GM12875 (cell line): ENCODE measurements around the gene DYNLL1.
"Not testable (repeated sequence)": the region's sequence is repeated elsewhere in the genome, so short reads cannot be mapped to it uniquely, and the experiment has no call there.

ENCODE experiments used
- H3K4me3 ChIP-seq: one replicate; pipeline ENCODE4 v1.5.1; 2011; ENCODE audit warnings: low read depth, low read length, control low read depth
- CTCF ChIP-seq: IDR thresholded peaks from 2 replicates; pipeline ENCODE4 v1.5.1; 2011; ENCODE audit warnings: low read depth, mild to moderate bottlenecking, control low read depth, inconsistent platforms, low read length, moderate library complexity, borderline replicate concordance; ENCODE audit not compliant: insufficient read depth

DYNLL1 gene

GRCh38 chr12:120475643-120476042 lies 20.3 kb upstream of the DYNLL1 start:
- TF ChIP-seq CTCF = no peak
- no peak overlapping the region for H3K4me3 ChIP-seq

DNA sequence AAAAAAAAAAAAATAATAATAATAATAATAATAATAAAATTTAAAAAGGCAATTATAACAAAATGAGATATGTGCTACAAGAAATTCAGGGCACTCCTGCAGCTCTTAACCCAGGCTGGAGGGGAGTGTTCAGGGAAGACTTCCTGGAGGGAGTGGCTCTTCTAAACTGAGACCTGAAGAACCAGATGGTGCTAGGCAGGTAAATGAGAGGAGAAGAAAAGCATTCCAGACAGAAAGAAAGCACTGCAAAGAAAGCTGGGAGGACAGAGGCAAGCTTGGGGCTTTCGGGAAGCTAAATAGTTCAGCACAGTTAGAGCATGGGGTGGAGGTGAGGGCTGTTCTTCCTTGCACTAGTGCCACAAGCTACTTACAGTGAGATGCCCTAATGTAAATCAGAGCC lies 16.5 kb upstream of the DYNLL1 start:
- H3K4me3 ChIP-seq = no peak overlapping the region
- TF ChIP-seq CTCF = no peak

GRCh38 chr12:120480211-120480610 lies 15.7 kb upstream of the DYNLL1 start:
- no peak overlapping the region for H3K4me3 ChIP-seq
- TF ChIP-seq CTCF = no peak

DNA sequence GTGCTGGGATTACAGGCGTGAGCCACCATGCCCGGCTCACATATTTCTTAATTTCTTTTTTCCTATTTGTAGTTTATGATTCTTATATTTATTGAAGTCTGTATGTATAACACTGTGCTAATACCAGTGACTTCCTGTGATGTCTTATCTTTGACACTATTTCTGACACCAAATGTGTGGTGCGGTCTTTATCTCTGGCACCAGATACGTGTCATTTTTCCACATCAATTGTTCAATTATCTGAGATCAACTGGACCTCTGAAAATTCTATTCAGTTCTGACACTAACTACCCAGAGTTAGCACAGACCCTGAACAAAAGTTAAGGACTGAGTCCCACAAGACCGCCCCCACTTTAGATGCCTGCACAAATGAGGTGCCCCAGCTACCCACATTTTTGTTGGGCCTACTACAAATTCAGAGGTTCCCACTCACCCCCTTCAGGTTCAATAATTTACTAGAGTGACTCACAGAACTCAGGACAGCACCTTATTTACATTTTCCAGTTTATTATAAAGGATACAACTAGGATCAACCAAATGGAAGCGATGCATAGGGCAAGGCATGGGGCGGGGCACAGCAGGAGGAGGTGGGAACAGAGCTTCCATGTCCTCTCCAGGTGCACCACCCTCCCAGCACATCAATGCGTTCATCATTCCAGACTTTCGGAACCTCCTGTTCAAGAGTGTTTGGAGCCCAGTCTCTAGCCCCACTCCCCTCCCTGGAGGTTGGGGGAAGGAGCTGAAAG lies 14.7 kb upstream of the DYNLL1 start:
- no peak for TF ChIP-seq CTCF
- no peak overlapping the region for H3K4me3 ChIP-seq

GRCh38 chr12:120483621-120484020 lies 12.3 kb upstream of the DYNLL1 start:
- TF ChIP-seq CTCF = no peak
- H3K4me3 ChIP-seq = no peak overlapping the region

DNA sequence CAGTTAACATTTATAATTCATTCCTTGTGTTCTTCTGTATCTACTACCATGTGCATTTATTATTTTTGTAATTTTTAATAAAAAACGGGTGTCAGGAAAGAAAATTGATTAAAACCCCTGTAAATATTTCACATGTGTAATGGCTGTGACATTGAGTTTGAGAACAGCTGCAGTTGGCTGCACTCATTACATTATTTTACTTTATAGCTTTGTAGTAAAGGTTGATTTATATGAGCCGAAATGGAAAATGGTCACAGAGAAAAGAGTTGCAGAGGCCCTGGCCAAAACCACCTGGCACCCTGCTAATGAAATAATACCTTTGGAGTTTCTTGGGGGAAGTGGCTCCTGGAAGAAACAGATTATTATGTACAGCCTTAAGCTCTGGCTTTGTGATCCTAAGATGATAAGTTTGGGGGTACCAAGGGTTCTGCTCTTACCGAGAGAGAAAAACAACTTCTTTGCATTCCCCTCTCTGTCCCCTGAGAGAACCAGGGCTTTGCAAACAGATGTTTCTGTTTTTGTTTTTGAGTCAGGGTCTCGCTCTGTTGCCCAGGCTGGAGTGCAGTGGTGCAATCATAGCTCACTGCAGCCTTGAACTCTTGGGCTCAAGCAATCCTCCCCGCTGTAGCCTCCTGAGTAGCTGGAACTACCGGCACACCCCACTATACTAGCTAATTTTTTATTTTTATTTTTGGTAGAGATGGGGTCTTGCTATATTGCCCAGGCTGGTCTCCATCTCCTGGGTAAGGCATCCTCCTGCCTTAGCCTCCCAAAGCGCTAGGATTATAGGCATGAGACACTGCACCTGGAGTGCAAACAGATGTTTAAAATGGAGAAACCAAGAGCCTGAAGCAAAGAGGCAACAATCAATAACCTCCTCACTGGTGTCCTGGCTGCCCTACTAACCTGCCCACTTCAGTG lies 9.7 kb upstream of the DYNLL1 start:
- H3K4me3 ChIP-seq = no peak overlapping the region
- no peak for TF ChIP-seq CTCF

GRCh38 chr12:120487552-120487951 lies 8.4 kb upstream of the DYNLL1 start:
- H3K4me3 ChIP-seq = not testable (repeated sequence)
